WTC11 (cell line): ENCODE data around the gene TRAPPC14. TPM values are rescaled to one million over a fixed set of nuclear protein-coding genes. Genes with fewer than 3 reads are reported as not detected.
A peak's percentile ranks its signal among the peaks of the same experiment; 100 is the strongest.

ENCODE experiments used
- ATAC-seq: fragments of 200-7000 bp; cut with Tn5 transposase; 2 replicates; pipeline ENCODE4 v1.10.0; 2021; ENCODE audit warnings: mild to moderate bottlenecking, moderate library complexity
- CTCF ChIA-PET: fragments of 300-600 bp; sonication (Branson Sonifier 250); formaldehyde crosslinking; loops from one replicate; lab custom pipeline; 2021; ENCODE audit warnings: antibody characterized with exemption; lab: Charles Lee
- POLR2A ChIA-PET: fragments of 350-600 bp; sonication (Branson Sonifier 250); formaldehyde crosslinking; loops from one replicate; lab custom pipeline; 2021; ENCODE audit warnings: antibody characterized with exemption; lab: Charles Lee
- DNase-seq: peaks from one replicate; pipeline ENCODE4 v3.0.0; 2021; ENCODE audit warnings: low spot score
- H3K27ac Mint-ChIP-seq: 2 replicates; pipeline ENCODE4 v1.8.0; 2021; ENCODE audit warnings: mixed read lengths
- H3K27me3 Mint-ChIP-seq: 2 replicates; pipeline ENCODE4 v1.8.0; 2021; ENCODE audit warnings: low read depth, mild to moderate bottlenecking, moderate library complexity, mixed read lengths
- H3K36me3 Mint-ChIP-seq: 2 replicates; pipeline ENCODE4 v1.8.0; 2021; ENCODE audit warnings: mixed read lengths
- H3K4me1 Mint-ChIP-seq: 2 replicates; pipeline ENCODE4 v1.8.0; 2022; ENCODE audit warnings: mixed read lengths
- H3K4me3 Mint-ChIP-seq: 2 replicates; pipeline ENCODE4 v1.8.0; 2021; ENCODE audit warnings: mild to moderate bottlenecking, moderate library complexity, mixed read lengths
- H3K9me3 Mint-ChIP-seq: 2 replicates; pipeline ENCODE4 v1.8.0; 2021; ENCODE audit warnings: mixed read lengths
- ELF4 ChIP-seq: sonication (generic); formaldehyde crosslinking; IDR thresholded peaks from 2 replicates; pipeline ENCODE4 v1.8.1; 2022; ENCODE audit warnings: low read depth, mild to moderate bottlenecking, moderate library complexity, missing genetic modification reagents
- IRF2 ChIP-seq: sonication (generic); formaldehyde crosslinking; IDR thresholded peaks from 2 replicates; pipeline ENCODE4 v1.8.0; 2022; ENCODE audit warnings: low read depth, missing genetic modification reagents, borderline replicate concordance
- MYBL2 ChIP-seq: sonication (generic); formaldehyde crosslinking; IDR thresholded peaks from 2 replicates; pipeline ENCODE4 v1.8.1; 2023; ENCODE audit warnings: mild to moderate bottlenecking, moderate library complexity, missing genetic modification reagents
- NFATC4 ChIP-seq: fragments of 250-450 bp; sonication (Bioruptor Pico); IDR thresholded peaks from 2 replicates; pipeline ENCODE4 v1.9.0; 2021; ENCODE audit warnings: mild to moderate bottlenecking
- NR1H2 ChIP-seq: sonication (generic); formaldehyde crosslinking; IDR thresholded peaks from 2 replicates; pipeline ENCODE4 v1.9.0; 2021; ENCODE audit warnings: mild to moderate bottlenecking, moderate library complexity, missing genetic modification reagents
- RORB ChIP-seq: fragments of 250-450 bp; sonication (Bioruptor Pico); IDR thresholded peaks from 2 replicates; pipeline ENCODE4 v1.9.0; 2021; ENCODE audit warnings: mild to moderate bottlenecking
- ZNF121 ChIP-seq: sonication (generic); formaldehyde crosslinking; IDR thresholded peaks from 2 replicates; pipeline ENCODE4 v1.8.0; 2023; ENCODE audit warnings: missing genetic modification reagents
- ZNF263 ChIP-seq: sonication (generic); formaldehyde crosslinking; IDR thresholded peaks from 2 replicates; pipeline ENCODE4 v1.8.1; 2022; ENCODE audit warnings: low read depth, mild to moderate bottlenecking, moderate library complexity, missing genetic modification reagents
- ZNF416 ChIP-seq: fragments of 250-450 bp; sonication (Bioruptor Pico); IDR thresholded peaks from 2 replicates; pipeline ENCODE4 v1.9.0; 2021; ENCODE audit warnings: mild to moderate bottlenecking, inconsistent platforms
- ZNF423 ChIP-seq: fragments of 250-450 bp; sonication (Bioruptor Pico); IDR thresholded peaks from 2 replicates; pipeline ENCODE4 v2.1.2; 2022; ENCODE audit warnings: mild to moderate bottlenecking, moderate library complexity
- total RNA-seq: library from RNA; stranded (reverse); gene quantifications from 3 replicates; pipeline ENCODE4 v1.2.3, GENCODE V29; 2021
- TF ChIP-seq, protein P1 (sequence below): sonication (generic); formaldehyde crosslinking; IDR thresholded peaks from 2 replicates; pipeline ENCODE4 v1.8.1; 2023; ENCODE audit warnings: mild to moderate bottlenecking, moderate library complexity, missing genetic modification reagents
- TF ChIP-seq, protein P2 (sequence below): fragments of 250-450 bp; sonication (Bioruptor Pico); IDR thresholded peaks from 2 replicates; pipeline ENCODE4 v1.9.0; 2021; ENCODE audit warnings: mild to moderate bottlenecking
- TF ChIP-seq, protein P3 (sequence below): sonication (generic); formaldehyde crosslinking; IDR thresholded peaks from 2 replicates; pipeline ENCODE4 v1.8.0; 2022; ENCODE audit warnings: mild to moderate bottlenecking, missing genetic modification reagents
- TF ChIP-seq, protein P4 (sequence below): sonication (generic); formaldehyde crosslinking; IDR thresholded peaks from 2 replicates; pipeline ENCODE4 v1.8.0; 2022; ENCODE audit warnings: mild to moderate bottlenecking, missing genetic modification reagents
- TF ChIP-seq, protein P5 (sequence below): sonication (generic); formaldehyde crosslinking; IDR thresholded peaks from 2 replicates; pipeline ENCODE4 v1.8.1; 2023; ENCODE audit warnings: mild to moderate bottlenecking, missing genetic modification reagents
- TF ChIP-seq, protein P6 (sequence below): sonication (generic); formaldehyde crosslinking; IDR thresholded peaks from 2 replicates; pipeline ENCODE4 v1.8.1; 2023; ENCODE audit warnings: mild to moderate bottlenecking, missing genetic modification reagents
- TF ChIP-seq, protein P7 (sequence below): sonication (generic); formaldehyde crosslinking; IDR thresholded peaks from 2 replicates; pipeline ENCODE4 v1.8.1; 2022; ENCODE audit warnings: low read depth, mild to moderate bottlenecking, moderate library complexity, missing genetic modification reagents, borderline replicate concordance
- TF ChIP-seq, protein P8 (sequence below): sonication (generic); formaldehyde crosslinking; IDR thresholded peaks from 2 replicates; pipeline ENCODE4 v1.8.1; 2022; ENCODE audit warnings: mild to moderate bottlenecking, moderate library complexity, missing genetic modification reagents
- TF ChIP-seq, protein P9 (sequence below): sonication (generic); formaldehyde crosslinking; IDR thresholded peaks from 2 replicates; pipeline ENCODE4 v1.8.0; 2023; ENCODE audit warnings: mild to moderate bottlenecking, missing genetic modification reagents

Gene TRAPPC14
- total RNA-seq, 1 experiment from 2014 or later = 28.0 TPM

DNA sequence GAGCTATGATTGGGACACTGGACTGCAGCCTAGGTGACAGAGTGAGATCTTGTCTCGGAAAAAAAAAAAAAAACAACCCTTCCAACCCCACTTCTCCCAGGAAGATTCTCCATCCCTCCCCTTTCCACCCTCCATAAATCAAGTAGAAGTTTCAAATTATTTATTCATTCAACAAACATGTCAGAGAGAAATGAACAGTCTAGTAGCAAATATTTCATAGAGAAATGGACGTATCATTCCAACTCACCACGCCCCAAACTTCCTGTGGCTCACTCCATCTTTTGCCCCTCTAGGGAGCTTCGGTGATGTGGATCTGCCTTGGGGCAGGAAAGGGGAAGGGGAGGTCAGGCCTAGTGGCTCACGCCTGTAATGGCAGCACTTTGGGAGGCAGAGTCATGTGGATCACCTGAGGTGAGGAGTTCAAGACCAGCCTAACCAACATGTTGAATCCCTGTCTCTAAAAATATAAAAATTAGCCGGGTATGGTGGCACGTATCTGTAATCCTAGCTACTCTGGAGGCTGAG, 638 bp upstream of the TRAPPC14 start (continued):
- TF ChIP-seq, protein P1, sequence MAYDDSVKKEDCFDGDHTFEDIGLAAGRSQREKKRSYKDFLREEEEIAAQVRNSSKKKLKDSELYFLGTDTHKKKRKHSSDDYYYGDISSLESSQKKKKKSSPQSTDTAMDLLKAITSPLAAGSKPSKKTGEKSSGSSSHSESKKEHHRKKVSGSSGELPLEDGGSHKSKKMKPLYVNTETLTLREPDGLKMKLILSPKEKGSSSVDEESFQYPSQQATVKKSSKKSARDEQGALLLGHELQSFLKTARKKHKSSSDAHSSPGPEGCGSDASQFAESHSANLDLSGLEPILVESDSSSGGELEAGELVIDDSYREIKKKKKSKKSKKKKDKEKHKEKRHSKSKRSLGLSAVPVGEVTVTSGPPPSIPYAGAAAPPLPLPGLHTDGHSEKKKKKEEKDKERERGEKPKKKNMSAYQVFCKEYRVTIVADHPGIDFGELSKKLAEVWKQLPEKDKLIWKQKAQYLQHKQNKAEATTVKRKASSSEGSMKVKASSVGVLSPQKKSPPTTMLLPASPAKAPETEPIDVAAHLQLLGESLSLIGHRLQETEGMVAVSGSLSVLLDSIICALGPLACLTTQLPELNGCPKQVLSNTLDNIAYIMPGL (CRISPR knock-in tag) = no peak
- TF ChIP-seq IRF2 (no peak), ELF4 (CRISPR knock-in tag) (no peak), ZNF263 (CRISPR knock-in tag) (no peak), ZNF416 (CRISPR knock-in tag) (no peak), NR1H2 (CRISPR knock-in tag) (no peak)
- TF ChIP-seq, protein P2, sequence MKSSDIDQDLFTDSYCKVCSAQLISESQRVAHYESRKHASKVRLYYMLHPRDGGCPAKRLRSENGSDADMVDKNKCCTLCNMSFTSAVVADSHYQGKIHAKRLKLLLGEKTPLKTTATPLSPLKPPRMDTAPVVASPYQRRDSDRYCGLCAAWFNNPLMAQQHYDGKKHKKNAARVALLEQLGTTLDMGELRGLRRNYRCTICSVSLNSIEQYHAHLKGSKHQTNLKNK = no peak
- TF ChIP-seq, protein P3, sequence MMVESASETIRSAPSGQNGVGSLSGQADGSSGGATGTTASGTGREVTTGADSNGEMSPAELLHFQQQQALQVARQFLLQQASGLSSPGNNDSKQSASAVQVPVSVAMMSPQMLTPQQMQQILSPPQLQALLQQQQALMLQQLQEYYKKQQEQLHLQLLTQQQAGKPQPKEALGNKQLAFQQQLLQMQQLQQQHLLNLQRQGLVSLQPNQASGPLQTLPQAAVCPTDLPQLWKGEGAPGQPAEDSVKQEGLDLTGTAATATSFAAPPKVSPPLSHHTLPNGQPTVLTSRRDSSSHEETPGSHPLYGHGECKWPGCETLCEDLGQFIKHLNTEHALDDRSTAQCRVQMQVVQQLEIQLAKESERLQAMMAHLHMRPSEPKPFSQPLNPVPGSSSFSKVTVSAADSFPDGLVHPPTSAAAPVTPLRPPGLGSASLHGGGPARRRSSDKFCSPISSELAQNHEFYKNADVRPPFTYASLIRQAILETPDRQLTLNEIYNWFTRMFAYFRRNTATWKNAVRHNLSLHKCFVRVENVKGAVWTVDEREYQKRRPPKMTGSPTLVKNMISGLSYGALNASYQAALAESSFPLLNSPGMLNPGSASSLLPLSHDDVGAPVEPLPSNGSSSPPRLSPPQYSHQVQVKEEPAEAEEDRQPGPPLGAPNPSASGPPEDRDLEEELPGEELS (CRISPR knock-in tag) = no peak
- TF ChIP-seq, protein P4, sequence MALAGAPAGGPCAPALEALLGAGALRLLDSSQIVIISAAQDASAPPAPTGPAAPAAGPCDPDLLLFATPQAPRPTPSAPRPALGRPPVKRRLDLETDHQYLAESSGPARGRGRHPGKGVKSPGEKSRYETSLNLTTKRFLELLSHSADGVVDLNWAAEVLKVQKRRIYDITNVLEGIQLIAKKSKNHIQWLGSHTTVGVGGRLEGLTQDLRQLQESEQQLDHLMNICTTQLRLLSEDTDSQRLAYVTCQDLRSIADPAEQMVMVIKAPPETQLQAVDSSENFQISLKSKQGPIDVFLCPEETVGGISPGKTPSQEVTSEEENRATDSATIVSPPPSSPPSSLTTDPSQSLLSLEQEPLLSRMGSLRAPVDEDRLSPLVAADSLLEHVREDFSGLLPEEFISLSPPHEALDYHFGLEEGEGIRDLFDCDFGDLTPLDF (CRISPR knock-in tag) = no peak
- TF ChIP-seq, protein P5, sequence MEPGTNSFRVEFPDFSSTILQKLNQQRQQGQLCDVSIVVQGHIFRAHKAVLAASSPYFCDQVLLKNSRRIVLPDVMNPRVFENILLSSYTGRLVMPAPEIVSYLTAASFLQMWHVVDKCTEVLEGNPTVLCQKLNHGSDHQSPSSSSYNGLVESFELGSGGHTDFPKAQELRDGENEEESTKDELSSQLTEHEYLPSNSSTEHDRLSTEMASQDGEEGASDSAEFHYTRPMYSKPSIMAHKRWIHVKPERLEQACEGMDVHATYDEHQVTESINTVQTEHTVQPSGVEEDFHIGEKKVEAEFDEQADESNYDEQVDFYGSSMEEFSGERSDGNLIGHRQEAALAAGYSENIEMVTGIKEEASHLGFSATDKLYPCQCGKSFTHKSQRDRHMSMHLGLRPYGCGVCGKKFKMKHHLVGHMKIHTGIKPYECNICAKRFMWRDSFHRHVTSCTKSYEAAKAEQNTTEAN = no peak

DNA sequence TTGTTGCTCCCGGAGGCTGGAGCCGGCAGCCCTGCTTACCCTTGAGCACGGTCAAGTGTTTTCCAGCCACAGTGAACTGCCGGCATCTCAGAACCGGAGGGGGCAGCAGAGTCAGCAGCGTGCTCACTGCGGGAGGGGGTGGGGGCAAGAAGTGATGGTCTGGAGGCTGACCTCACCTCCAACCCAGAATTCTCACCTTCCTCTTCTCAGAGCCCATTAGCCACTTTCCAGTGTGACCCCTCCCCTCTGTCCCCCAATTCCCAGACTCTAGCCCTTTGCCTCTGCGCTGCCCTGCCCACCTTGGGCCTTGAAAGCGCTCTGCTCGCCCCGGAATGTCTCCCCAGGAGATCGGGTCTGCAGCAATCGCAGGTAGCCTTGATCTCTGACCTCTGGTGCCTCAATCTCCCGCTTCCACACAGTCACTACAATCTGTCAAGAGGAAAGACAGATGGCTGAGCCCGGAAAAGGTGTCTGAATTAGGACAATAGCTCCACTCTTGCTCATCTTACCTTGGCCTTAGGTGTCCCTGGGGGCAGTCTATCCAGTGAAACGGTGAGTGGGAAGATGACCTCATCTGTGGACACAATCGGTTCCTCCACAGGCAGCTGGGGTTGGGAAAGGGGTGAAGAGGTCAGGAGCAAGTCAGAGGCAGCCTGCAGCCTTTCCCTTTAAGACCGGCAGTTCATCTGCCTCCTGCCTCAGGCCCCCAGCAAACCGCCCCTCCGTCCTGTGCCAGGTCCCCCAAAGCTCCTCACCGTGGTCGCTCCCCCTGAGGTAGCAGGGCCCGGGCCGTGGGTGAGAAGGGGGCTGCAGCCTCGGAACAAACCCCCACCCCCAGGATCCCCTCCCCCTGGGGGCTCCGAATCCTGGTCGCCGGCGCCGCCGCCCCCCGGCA, 942 bp downstream of the TRAPPC14 start:
- POLR2A ChIA-PET = interaction anchor here (0.5 to 0.6 kb wide), 2 partner anchors 9 to 308 kb away, joined by 3 read pairs; partner anchors contain the start of gene LAMTOR4
- Mint-ChIP-seq H3K36me3 (peaks cover 21% of the 10 kb centered on the region), H3K4me1 (peaks cover 33% of the 10 kb centered on the region), H3K27ac (peak overlapping the region; percentile 87), H3K27me3 (no peaks in the 10 kb centered on the region), H3K9me3 (no peaks in the 10 kb centered on the region), H3K4me3 (peak overlapping the region; percentile 75)
- ATAC-seq = peak; percentile 13
- CTCF ChIA-PET = interaction anchor here (0.6 to 1.8 kb wide), 6 partner anchors 9 to 60 kb away, joined by 3 to 6 read pairs (median 4); partner anchors contain the start of genes GAL3ST4 and LAMTOR4
- DNase-seq = no peak
- TF ChIP-seq RORB (CRISPR knock-in tag) (no peak), ZNF423 (no peak), NFATC4 (CRISPR knock-in tag) (no peak), ZNF121 (CRISPR knock-in tag) (no peak), MYBL2 (CRISPR knock-in tag) (no peak), IRF2 (no peak), NR1H2 (CRISPR knock-in tag) (no peak)
- TF ChIP-seq, protein P6, sequence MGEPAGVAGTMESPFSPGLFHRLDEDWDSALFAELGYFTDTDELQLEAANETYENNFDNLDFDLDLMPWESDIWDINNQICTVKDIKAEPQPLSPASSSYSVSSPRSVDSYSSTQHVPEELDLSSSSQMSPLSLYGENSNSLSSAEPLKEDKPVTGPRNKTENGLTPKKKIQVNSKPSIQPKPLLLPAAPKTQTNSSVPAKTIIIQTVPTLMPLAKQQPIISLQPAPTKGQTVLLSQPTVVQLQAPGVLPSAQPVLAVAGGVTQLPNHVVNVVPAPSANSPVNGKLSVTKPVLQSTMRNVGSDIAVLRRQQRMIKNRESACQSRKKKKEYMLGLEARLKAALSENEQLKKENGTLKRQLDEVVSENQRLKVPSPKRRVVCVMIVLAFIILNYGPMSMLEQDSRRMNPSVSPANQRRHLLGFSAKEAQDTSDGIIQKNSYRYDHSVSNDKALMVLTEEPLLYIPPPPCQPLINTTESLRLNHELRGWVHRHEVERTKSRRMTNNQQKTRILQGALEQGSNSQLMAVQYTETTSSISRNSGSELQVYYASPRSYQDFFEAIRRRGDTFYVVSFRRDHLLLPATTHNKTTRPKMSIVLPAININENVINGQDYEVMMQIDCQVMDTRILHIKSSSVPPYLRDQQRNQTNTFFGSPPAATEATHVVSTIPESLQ (CRISPR knock-in tag) = no peak
- TF ChIP-seq, protein P7, sequence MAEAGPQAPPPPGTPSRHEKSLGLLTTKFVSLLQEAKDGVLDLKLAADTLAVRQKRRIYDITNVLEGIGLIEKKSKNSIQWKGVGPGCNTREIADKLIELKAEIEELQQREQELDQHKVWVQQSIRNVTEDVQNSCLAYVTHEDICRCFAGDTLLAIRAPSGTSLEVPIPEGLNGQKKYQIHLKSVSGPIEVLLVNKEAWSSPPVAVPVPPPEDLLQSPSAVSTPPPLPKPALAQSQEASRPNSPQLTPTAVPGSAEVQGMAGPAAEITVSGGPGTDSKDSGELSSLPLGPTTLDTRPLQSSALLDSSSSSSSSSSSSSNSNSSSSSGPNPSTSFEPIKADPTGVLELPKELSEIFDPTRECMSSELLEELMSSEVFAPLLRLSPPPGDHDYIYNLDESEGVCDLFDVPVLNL (CRISPR knock-in tag) = no peak
- TF ChIP-seq, protein P8, sequence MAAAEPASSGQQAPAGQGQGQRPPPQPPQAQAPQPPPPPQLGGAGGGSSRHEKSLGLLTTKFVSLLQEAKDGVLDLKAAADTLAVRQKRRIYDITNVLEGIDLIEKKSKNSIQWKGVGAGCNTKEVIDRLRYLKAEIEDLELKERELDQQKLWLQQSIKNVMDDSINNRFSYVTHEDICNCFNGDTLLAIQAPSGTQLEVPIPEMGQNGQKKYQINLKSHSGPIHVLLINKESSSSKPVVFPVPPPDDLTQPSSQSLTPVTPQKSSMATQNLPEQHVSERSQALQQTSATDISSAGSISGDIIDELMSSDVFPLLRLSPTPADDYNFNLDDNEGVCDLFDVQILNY (CRISPR knock-in tag) = no peak
- TF ChIP-seq, protein P9, sequence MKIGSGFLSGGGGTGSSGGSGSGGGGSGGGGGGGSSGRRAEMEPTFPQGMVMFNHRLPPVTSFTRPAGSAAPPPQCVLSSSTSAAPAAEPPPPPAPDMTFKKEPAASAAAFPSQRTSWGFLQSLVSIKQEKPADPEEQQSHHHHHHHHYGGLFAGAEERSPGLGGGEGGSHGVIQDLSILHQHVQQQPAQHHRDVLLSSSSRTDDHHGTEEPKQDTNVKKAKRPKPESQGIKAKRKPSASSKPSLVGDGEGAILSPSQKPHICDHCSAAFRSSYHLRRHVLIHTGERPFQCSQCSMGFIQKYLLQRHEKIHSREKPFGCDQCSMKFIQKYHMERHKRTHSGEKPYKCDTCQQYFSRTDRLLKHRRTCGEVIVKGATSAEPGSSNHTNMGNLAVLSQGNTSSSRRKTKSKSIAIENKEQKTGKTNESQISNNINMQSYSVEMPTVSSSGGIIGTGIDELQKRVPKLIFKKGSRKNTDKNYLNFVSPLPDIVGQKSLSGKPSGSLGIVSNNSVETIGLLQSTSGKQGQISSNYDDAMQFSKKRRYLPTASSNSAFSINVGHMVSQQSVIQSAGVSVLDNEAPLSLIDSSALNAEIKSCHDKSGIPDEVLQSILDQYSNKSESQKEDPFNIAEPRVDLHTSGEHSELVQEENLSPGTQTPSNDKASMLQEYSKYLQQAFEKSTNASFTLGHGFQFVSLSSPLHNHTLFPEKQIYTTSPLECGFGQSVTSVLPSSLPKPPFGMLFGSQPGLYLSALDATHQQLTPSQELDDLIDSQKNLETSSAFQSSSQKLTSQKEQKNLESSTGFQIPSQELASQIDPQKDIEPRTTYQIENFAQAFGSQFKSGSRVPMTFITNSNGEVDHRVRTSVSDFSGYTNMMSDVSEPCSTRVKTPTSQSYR (CRISPR knock-in tag) = no peak
